ENCODE results near the gene RFX1. TPM values are rescaled to one million over a fixed set of nuclear protein-coding genes. Genes with fewer than 3 reads are reported as not detected.

Gene RFX1
- total and polyA plus RNA-seq, 8 donors, result 9.1 to 17.4 (median 13.5) TPM

DNA sequence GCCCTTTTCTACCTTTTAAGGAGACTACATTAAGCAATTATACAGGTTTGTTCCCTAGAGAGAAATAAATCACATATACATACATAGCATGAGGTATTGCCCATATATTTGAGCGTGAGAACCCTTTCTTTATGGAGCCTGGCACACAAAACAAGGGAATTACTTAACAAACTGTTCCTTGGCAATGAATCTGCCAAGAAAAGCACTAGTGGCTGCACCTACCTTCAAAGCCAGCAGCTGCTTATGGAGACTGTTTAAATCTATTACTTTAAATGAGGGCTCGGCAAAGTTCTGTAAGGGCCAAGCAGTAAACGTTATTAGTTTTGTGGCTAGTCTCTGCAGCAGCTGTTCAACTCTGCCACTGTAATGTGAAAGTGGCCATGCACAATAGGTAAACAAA is 7.0 kb downstream of the RFX1 start:
- Histone ChIP-seq H3K4me1 (peaks cover 14 to 19% of the 10 kb centered on the region in 2 donors), H3K36me3 (peaks cover 0 to 33% of the 10 kb centered on the region in 2 donors), H3K9me3 (peaks cover 0 to 11% of the 10 kb centered on the region in 2 donors), H3K27me3 (no peaks in the 10 kb centered on the region), H3K27ac (no peak overlapping the region), H3K4me3 (no peak overlapping the region)
- TF ChIP-seq, protein P1, sequence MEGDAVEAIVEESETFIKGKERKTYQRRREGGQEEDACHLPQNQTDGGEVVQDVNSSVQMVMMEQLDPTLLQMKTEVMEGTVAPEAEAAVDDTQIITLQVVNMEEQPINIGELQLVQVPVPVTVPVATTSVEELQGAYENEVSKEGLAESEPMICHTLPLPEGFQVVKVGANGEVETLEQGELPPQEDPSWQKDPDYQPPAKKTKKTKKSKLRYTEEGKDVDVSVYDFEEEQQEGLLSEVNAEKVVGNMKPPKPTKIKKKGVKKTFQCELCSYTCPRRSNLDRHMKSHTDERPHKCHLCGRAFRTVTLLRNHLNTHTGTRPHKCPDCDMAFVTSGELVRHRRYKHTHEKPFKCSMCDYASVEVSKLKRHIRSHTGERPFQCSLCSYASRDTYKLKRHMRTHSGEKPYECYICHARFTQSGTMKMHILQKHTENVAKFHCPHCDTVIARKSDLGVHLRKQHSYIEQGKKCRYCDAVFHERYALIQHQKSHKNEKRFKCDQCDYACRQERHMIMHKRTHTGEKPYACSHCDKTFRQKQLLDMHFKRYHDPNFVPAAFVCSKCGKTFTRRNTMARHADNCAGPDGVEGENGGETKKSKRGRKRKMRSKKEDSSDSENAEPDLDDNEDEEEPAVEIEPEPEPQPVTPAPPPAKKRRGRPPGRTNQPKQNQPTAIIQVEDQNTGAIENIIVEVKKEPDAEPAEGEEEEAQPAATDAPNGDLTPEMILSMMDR (IDR thresholded peaks at IDR 0.05), result no peak
- DNase-seq (no peak), ATAC-seq (no peak)
- intact Hi-C loops (cut with DNase I), result no loop called here

- ATAC-seq (no peak), DNase-seq (no peak)
- intact Hi-C loops (cut with DNase I), result no loop called here
- TF ChIP-seq, protein P1 (IDR thresholded peaks at IDR 0.05), result no peak
- H3K36me3 ChIP-seq, result peaks cover 0 to 34% of the 10 kb centered on the region in 2 donors
- no peaks in the 10 kb centered on the region for H3K27me3 ChIP-seq
- H3K9me3 ChIP-seq, result peaks cover 0 to 11% of the 10 kb centered on the region in 2 donors
- H3K27ac ChIP-seq, result no peak overlapping the region
- no peak overlapping the region for H3K4me3 ChIP-seq
- peaks cover 12 to 13% of the 10 kb centered on the region in 2 donors for H3K4me1 ChIP-seq
These were observed 7.7 kb downstream of the RFX1 start for GRCh38 chr19:13998426-13998825.

DNA sequence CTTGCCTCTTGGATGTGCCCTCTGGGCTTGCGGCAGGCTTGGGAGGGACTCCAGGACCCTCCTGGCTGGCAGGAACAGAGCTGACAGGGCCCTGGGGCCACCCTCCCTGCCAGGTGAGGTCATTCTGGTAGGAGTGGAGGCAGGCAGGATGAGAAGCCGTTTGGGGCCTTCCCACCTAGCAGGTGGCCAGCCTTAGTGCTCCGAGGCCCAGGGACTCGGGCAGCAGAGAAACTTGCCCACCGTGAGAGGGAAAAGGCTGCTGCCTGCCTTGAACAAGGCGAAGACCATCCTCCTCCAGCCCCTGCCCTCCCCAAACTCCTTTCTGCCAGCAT is 8.5 kb downstream of the RFX1 start:
- ATAC-seq (no peak), DNase-seq (peak in 1 of 4 donors; percentile 29)
- H3K4me1 ChIP-seq, result peaks cover 4 to 5% of the 10 kb centered on the region in 2 donors
- no peak overlapping the region for H3K4me3 ChIP-seq
- peaks cover 0 to 11% of the 10 kb centered on the region in 2 donors for H3K9me3 ChIP-seq
- H3K36me3 ChIP-seq, result peaks cover 0 to 43% of the 10 kb centered on the region in 2 donors
- TF ChIP-seq, protein P1 (IDR thresholded peaks at IDR 0.05), result no peak
- intact Hi-C loops (cut with DNase I), result no loop called here
- H3K27me3 ChIP-seq, result no peaks in the 10 kb centered on the region
- no peak overlapping the region for H3K27ac ChIP-seq

DNA sequence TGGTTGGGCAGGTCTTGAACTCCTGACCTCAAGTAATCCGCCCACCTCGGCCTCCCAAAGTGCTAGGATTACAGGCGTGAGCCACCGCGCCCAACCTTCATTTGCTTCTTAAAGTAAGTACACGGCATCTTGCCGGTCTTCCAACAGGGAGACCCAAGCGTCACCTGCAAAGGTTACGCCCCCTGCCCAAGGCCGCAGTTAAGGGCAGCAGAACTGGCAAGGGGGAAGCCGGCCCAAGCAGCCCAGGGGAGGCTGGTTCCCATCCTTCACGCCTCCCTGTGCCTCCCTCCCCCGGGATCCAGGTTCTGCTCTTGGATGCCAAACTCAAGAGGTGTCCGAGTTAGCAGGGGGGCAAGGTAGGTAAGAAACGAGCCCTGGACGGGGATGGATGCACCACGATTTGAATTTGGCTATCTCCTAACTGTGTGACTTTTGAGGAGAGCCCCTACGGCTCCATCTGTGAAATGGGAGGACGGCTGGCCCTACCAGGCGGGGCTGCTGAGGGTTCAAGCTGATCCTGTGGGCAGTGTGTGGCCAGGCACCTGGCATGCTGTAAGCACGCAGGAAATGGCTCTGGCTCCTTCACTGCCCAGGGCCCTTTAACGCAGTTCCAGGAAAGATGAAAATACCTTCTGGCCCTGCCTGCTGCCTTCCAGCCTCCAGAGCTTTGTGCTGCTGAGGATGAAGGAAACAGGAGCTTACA is 9.0 kb downstream of the RFX1 start:
- Histone ChIP-seq H3K27ac (no peak overlapping the region), H3K27me3 (no peaks in the 10 kb centered on the region), H3K4me3 (no peak overlapping the region), H3K4me1 (no peaks in the 10 kb centered on the region), H3K36me3 (peaks cover 4 to 48% of the 10 kb centered on the region in 2 donors), H3K9me3 (peaks cover 0 to 11% of the 10 kb centered on the region in 2 donors)
- ATAC-seq (no peak), DNase-seq (peak in 1 of 4 donors; percentile 51)
- TF ChIP-seq, protein P1 (IDR thresholded peaks at IDR 0.05), result no peak
- intact Hi-C loops (cut with DNase I), result no loop called here

DNA sequence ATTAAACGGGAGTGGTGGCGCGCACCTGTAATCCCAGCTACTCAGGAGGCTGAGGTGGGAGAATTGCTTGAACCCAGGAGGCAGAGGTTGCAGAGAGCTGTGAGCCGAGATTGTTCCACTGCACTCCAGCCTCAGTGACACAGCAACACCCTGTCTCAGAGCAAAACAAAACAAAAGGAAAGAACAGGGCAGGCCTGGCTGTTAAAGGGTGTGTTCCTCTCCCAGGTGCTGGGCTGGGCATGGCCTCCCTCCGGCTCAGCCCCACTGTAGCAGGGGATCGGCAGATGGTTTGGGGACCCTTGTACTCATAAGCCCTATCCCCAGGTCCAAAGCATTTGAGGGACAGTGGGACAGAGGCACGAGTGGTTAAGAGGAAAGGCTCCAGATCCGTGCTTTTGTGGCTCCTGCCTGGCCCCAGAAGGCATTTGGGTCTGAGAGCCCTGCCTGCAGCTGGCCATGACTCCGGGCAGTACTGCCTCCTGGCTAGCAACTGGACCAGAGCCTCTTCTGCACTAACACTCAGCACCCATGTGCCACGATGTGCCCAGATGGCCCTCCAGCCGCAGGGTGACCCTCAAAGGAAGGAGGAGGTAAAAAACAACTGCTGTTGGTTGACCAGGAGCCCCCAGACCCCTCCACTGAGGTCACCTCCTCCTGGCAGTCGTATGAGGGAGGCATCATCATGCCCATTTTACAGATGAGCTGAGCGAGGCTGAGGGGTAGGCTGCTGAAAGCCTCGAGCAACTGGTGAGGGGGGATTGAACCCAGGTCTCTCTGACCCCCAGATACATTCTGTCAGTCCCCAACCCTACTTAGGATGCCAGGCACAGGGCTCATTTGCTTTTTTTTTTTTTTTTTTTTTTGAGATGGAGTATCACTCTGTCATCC is 10.0 kb downstream of the RFX1 start:
- TF ChIP-seq, protein P1 (IDR thresholded peaks at IDR 0.05), result no peak
- Histone ChIP-seq H3K9me3 (peaks cover 0 to 11% of the 10 kb centered on the region in 2 donors), H3K4me3 (no peak overlapping the region), H3K4me1 (no peaks in the 10 kb centered on the region), H3K36me3 (peaks cover 8 to 56% of the 10 kb centered on the region in 2 donors), H3K27me3 (no peaks in the 10 kb centered on the region), H3K27ac (no peak overlapping the region)
- intact Hi-C loops (cut with DNase I), result no loop called here
- no peak for ATAC-seq
- DNase-seq, result peak in 1 of 4 donors; percentile 60

All from left lung (tissue), 10 donors.